Spleen (tissue), 11 donors: ENCODE data around the gene NR2C1. TPM values are rescaled to one million over a fixed set of nuclear protein-coding genes. Genes with fewer than 3 reads are reported as not detected.

Source experiments
- DNase-seq: peaks from one replicate; pipeline ENCODE4 v3.0.0-alpha.2; 2020
- H3K27ac ChIP-seq, 8 donors: fragments of 200-600 bp; sonication (generic) in 7 of 8; 1 replicate in 4 of 8; 2 replicates in 4 of 8; pipeline versions ENCODE4 v1.5.0 to v1.8.0; 2016 to 2021; ENCODE audit warnings: inconsistent platforms in 4 of 8, mild to moderate bottlenecking in 4 of 8, moderate library complexity in 1 of 8
- H3K27me3 ChIP-seq, 7 donors: fragments of 200-600 bp; sonication (generic) in 6 of 7; replicated peaks in 1 of 7; 1 replicate in 4 of 7; 2 replicates in 3 of 7; pipeline versions ENCODE4 v1.5.0 to v1.8.0; 2016 to 2021; ENCODE audit warnings: inconsistent platforms in 3 of 7, mild to moderate bottlenecking in 1 of 7
- H3K36me3 ChIP-seq, 6 donors: fragments of 200-600 bp; sonication (generic) in 5 of 6; 1 replicate in 4 of 6; 2 replicates in 2 of 6; pipeline versions ENCODE4 v1.5.0 to v1.8.0; 2016 to 2021; ENCODE audit warnings: inconsistent platforms in 2 of 6
- H3K4me1 ChIP-seq, 6 donors: fragments of 200-600 bp; sonication (generic) in 5 of 6; 1 replicate in 3 of 6; 2 replicates in 3 of 6; pipeline versions ENCODE4 v1.5.0 to v1.8.0; 2016 to 2021; ENCODE audit warnings: inconsistent platforms in 3 of 6
- H3K4me3 ChIP-seq, 8 donors: fragments of 200-600 bp; sonication (generic) in 7 of 8; 1 replicate in 4 of 8; 2 replicates in 4 of 8; pipeline versions ENCODE4 v1.5.0 to v1.8.0; 2016 to 2021; ENCODE audit warnings: inconsistent platforms in 4 of 8, mild to moderate bottlenecking in 4 of 8, moderate library complexity in 2 of 8
- H3K9me3 ChIP-seq, 8 donors: fragments of 200-600 bp; sonication (generic) in 7 of 8; 1 replicate in 4 of 8; 2 replicates in 4 of 8; pipeline versions ENCODE4 v1.5.0 to v1.8.0; 2016 to 2021; ENCODE audit warnings: inconsistent platforms in 4 of 8
- CTCF ChIP-seq, 11 experiments: fragments of 200-600 bp in 7 of 11; fragments of 450-650 bp in 4 of 11; sonication (generic) in 4 of 11; IDR thresholded peaks in 8 of 11; conservative IDR thresholded peaks in 3 of 11; 1 replicate in 7 of 11; 2 replicates in 4 of 11; pipeline versions ENCODE4 v1.4.0 to v1.8.0; 2016 to 2021; ENCODE audit warnings: antibody characterized with exemption in 11 of 11, inconsistent platforms in 4 of 11, mild to moderate bottlenecking in 1 of 11
- POLR2A ChIP-seq, 3 donors: fragments of 450-650 bp; IDR thresholded peaks; one replicate each; pipeline ENCODE4 v1.5.1; 2017; ENCODE audit warnings: antibody characterized with exemption in 3 of 3, mild to moderate bottlenecking in 1 of 3
- POLR2AphosphoS5 ChIP-seq, 3 donors: sonication (generic); formaldehyde crosslinking; IDR thresholded peaks; one replicate each; pipeline ENCODE4 v1.5.1; 2017; ENCODE audit warnings: antibody characterized with exemption in 3 of 3
- WGBS, 5 donors: extraction: QIAGEN DNeasy Blood & Tissue Kit in 3 of 5; methylation state at CpG; one replicate each; pipeline versions ENCODE4 v1.1.5 to v1.1.7; 2013 to 2018; 5-methylcytosine and 5-hydroxymethylcytosine counted together
- intact Hi-C: fragments of 100-400 bp; cut with DNase I; formaldehyde crosslinking; loops from one replicate; pipeline ENCODE4 v1.15.0; 2023; ENCODE audit warnings: low total_unique reads
- polyA plus RNA-seq, 3 donors: library from polyadenylated mRNA; stranded (reverse); fragments of 200-250 nt; gene quantifications; one replicate each; pipeline ENCODE4 v1.2.1, GENCODE V29; 2013
- total RNA-seq, 7 donors: library from RNA; depleted of rRNA in 3 of 7; stranded (reverse); fragments of >200 nt in 3 of 7; fragmentation: NEBNext Ultra II Directional in 4 of 7; extraction: Animal tissue kit (Norgen Biotek cat#: 25700) in 4 of 7; gene quantifications; one replicate each; pipeline versions ENCODE4 v1.1.0 to v1.2.1, GENCODE V29; 2016 to 2021
- donor health status: healthy with polysubstance abuse.
- donor health status: DM: no; HTN: no; CAD: no; lungs with moderate emphysema.
- donor health status: DM: no; HTN: no; CAD: no.
- donor health status: Bipolar disorder and iron deficiency.
- donor health status: healthy.
- donor health status: DM: no; HTN: no; CAD: no.
- donor health status: DM: yes; HTN: yes; CAD: no.

NR2C1 gene
- total and polyA plus RNA-seq, 10 donors, result 30.2 to 133 (median 46.4) TPM

- H3K4me1 ChIP-seq, result peaks cover 0 to 35% (median 4%) of the 10 kb centered on the region in 6 donors
- H3K27me3 ChIP-seq, result no peaks in the 10 kb centered on the region
- H3K9me3 ChIP-seq, result no peaks in the 10 kb centered on the region
- peaks cover 0 to 34% (median 9%) of the 10 kb centered on the region in 6 donors for H3K36me3 ChIP-seq
- TF ChIP-seq POLR2AphosphoS5 (IDR thresholded peaks at IDR 0.05) (no peak), POLR2A (IDR thresholded peaks at IDR 0.05) (no peak), CTCF (IDR thresholded peaks at IDR 0.05 in 8 of 11, conservative IDR thresholded peaks at IDR 0.05 in 3 of 11) (no peak)
- H3K27ac ChIP-seq, result no peak overlapping the region
- intact Hi-C loops, result no loop called here
- no peak overlapping the region for H3K4me3 ChIP-seq
- WGBS, 5 donors, result 91 to 100% (median 96%) methylated on average over 1 of the region's 1 CpG
- no peak for DNase-seq
Measured at GRCh38 chr12:94970560-94970959, 102.9 kb downstream of the NR2C1 start.

Other genes with a start within 250 kb of the NR2C1 start
- gene NDUFA12, start 69.9 kb downstream of the NR2C1 start, total RNA-seq, result 100 to 1,000 TPM in 2 of 7 donors, 10 to 100 TPM in 5; 65.1 to 118 (median 91.2) TPM
- 100 to 1,000 TPM in 2 of 3 donors, 10 to 100 TPM in 1; 92.0 to 150 (median 145) TPM for gene NDUFA12, start 69.9 kb downstream of the NR2C1 start, polyA plus RNA-seq
- gene FGD6, start 143.8 kb upstream of the NR2C1 start, total RNA-seq, result 10 to 100 TPM in 6 of 7 donors, 1 to 10 TPM in 1; 8.5 to 13.0 (median 10.8) TPM
- 1 to 10 TPM in 2 of 3 donors, under 1 TPM in 1; 0.78 to 1.9 (median 1.7) TPM for gene FGD6, start 143.8 kb upstream of the NR2C1 start, polyA plus RNA-seq
- gene VEZT, start 144.2 kb upstream of the NR2C1 start, total RNA-seq, result 10 to 100 TPM; 38.6 to 64.3 (median 48.7) TPM
- gene VEZT, start 144.2 kb upstream of the NR2C1 start, polyA plus RNA-seq, result 10 to 100 TPM; 17.0 to 19.8 (median 17.8) TPM